Adipocyte (in vitro differentiated cells): Measurements from ENCODE around the gene GPSM3.
"Not testable (repeated sequence)": the region's sequence is repeated elsewhere in the genome, so short reads cannot be mapped to it uniquely, and the experiment has no call there.

ENCODE experiments used
- DNase-seq: peaks from one replicate; pipeline ENCODE4 v3.0.0-alpha.2; 2015; ENCODE audit warnings: low read depth
- H3K27me3 ChIP-seq: replicated peaks from 2 replicates; pipeline ENCODE4 v1.7.0; 2013; ENCODE audit warnings: mild to moderate bottlenecking, low read length, moderate library complexity; ENCODE audit not compliant: control insufficient read depth, insufficient read depth
- H3K36me3 ChIP-seq: 2 replicates; pipeline ENCODE4 v1.7.0; 2013; ENCODE audit warnings: low read length, mild to moderate bottlenecking, moderate library complexity; ENCODE audit not compliant: control insufficient read depth, insufficient read depth, severe bottlenecking
- H3K4me1 ChIP-seq: 2 replicates; pipeline ENCODE4 v1.7.0; 2013; ENCODE audit warnings: mild to moderate bottlenecking, low read length, moderate library complexity; ENCODE audit not compliant: control insufficient read depth, insufficient read depth
- H3K4me3 ChIP-seq: 2 replicates; pipeline ENCODE4 v1.7.0; 2013; ENCODE audit warnings: mild to moderate bottlenecking, low read length, moderate library complexity
- H3K9ac ChIP-seq: 2 replicates; pipeline ENCODE4 v1.7.0; 2013; ENCODE audit warnings: mild to moderate bottlenecking, low read length, moderate library complexity
- H3K9me3 ChIP-seq: 2 replicates; pipeline ENCODE4 v1.7.0; 2013; ENCODE audit warnings: mild to moderate bottlenecking, low read length, moderate library complexity; ENCODE audit not compliant: control insufficient read depth

Gene GPSM3

GRCh38 chr6:32190911-32191677 lies 1.3 kb downstream of the GPSM3 start:
- no peaks in the 10 kb centered on the region for H3K9me3 ChIP-seq
- H3K4me3 ChIP-seq, result peak overlapping the region; percentile 90
- no peak for DNase-seq
- H3K27me3 ChIP-seq, result no peaks in the 10 kb centered on the region
- peak overlapping the region; percentile 94 for H3K9ac ChIP-seq
- H3K36me3 ChIP-seq, result peaks cover 21% of the 10 kb centered on the region
- H3K4me1 ChIP-seq, result peaks cover 22% of the 10 kb centered on the region

- H3K27me3 ChIP-seq, result no peaks in the 10 kb centered on the region
- peaks cover 25% of the 10 kb centered on the region for H3K4me1 ChIP-seq
- peak within 1 kb of the TSS; percentile 94 for H3K4me3 ChIP-seq
- DNase-seq, result peak; percentile 95
- H3K9ac ChIP-seq, result peak within 1 kb of the TSS; percentile 97
- H3K36me3 ChIP-seq, result peaks cover 22% of the 10 kb centered on the region
- no peaks in the 10 kb centered on the region for H3K9me3 ChIP-seq
Measured at GRCh38 chr6:32190054-32190851, 2.2 kb downstream of the GPSM3 start, which contains the start of gene PBX2. PBX2 (minus strand) TSS chr6:32190202; CDS start chr6:32189915, 287 bp downstream.

GRCh38 chr6:32189742-32190053 lies 2.7 kb downstream of the GPSM3 start:
- H3K36me3 ChIP-seq, result peaks cover 22% of the 10 kb centered on the region
- H3K27me3 ChIP-seq, result no peaks in the 10 kb centered on the region
- peak overlapping the region; percentile 94 for H3K4me3 ChIP-seq
- H3K9me3 ChIP-seq, result no peaks in the 10 kb centered on the region
- no peak for DNase-seq
- peak overlapping the region; percentile 97 for H3K9ac ChIP-seq
- H3K4me1 ChIP-seq, result peaks cover 20% of the 10 kb centered on the region

GRCh38 chr6:32189069-32189741 lies 3.2 kb downstream of the GPSM3 start:
- H3K4me3 ChIP-seq, result peak overlapping the region; percentile 94
- peak; percentile 29 for DNase-seq
- H3K9me3 ChIP-seq, result no peaks in the 10 kb centered on the region
- peaks cover 22% of the 10 kb centered on the region for H3K36me3 ChIP-seq
- no peaks in the 10 kb centered on the region for H3K27me3 ChIP-seq
- peaks cover 19% of the 10 kb centered on the region for H3K4me1 ChIP-seq
- peak overlapping the region; percentile 97 for H3K9ac ChIP-seq

GRCh38 chr6:32188381-32189068 lies 3.9 kb downstream of the GPSM3 start:
- H3K9me3 ChIP-seq, result no peaks in the 10 kb centered on the region
- peaks cover 20% of the 10 kb centered on the region for H3K4me1 ChIP-seq
- H3K36me3 ChIP-seq, result peaks cover 22% of the 10 kb centered on the region
- no peaks in the 10 kb centered on the region for H3K27me3 ChIP-seq
- peak; percentile 72 for DNase-seq
- peak overlapping the region; percentile 94 for H3K4me3 ChIP-seq
- H3K9ac ChIP-seq, result peak overlapping the region; percentile 97

- H3K9me3 ChIP-seq, DNase-seq, H3K27me3 ChIP-seq: not testable (repeated sequence)
- peak overlapping the region; percentile 97 for H3K9ac ChIP-seq
- peaks cover 20% of the 10 kb centered on the region for H3K4me1 ChIP-seq
- H3K36me3 ChIP-seq, result peaks cover 22% of the 10 kb centered on the region
- peak overlapping the region; percentile 94 for H3K4me3 ChIP-seq
Measured at GRCh38 chr6:32187725-32188380, 4.6 kb downstream of the GPSM3 start.

- Histone ChIP-seq H3K4me3 (no peak overlapping the region), H3K36me3 (peaks cover 27% of the 10 kb centered on the region), H3K9ac (peak overlapping the region; percentile 97), H3K27me3 (no peaks in the 10 kb centered on the region), H3K4me1 (peaks cover 20% of the 10 kb centered on the region), H3K9me3 (no peaks in the 10 kb centered on the region)
- no peak for DNase-seq
Measured at GRCh38 chr6:32187009-32187709, 5.3 kb downstream of the GPSM3 start.

- not testable (repeated sequence) for H3K27me3 ChIP-seq
Measured at GRCh38 chr6:32186151-32186840, 6.1 kb downstream of the GPSM3 start.

GRCh38 chr6:32185681-32186131 lies 6.7 kb downstream of the GPSM3 start:
- not testable (repeated sequence) for H3K9me3 ChIP-seq, H3K27me3 ChIP-seq, H3K4me3 ChIP-seq
- Histone ChIP-seq H3K9ac (peak overlapping the region; percentile 49), H3K4me1 (peaks cover 20% of the 10 kb centered on the region), H3K36me3 (peaks cover 36% of the 10 kb centered on the region)
- peak; percentile 94 for DNase-seq

More at GRCh38 chr6:32186151-32186840, 6.1 kb downstream of the GPSM3 start:
- DNase-seq, H3K4me3 ChIP-seq, H3K9me3 ChIP-seq: not testable (repeated sequence)
- H3K4me1 ChIP-seq, result peaks cover 20% of the 10 kb centered on the region
- H3K36me3 ChIP-seq, result peaks cover 30% of the 10 kb centered on the region
- H3K9ac ChIP-seq, result peak overlapping the region; percentile 49
